Memory B cell (primary cell): ENCODE results near the gene CARS2.
"Not testable (repeated sequence)": the region's sequence is repeated elsewhere in the genome, so short reads cannot be mapped to it uniquely, and the experiment has no call there.

ENCODE experiments used
- ATAC-seq: fragments of 150-1000 bp; cut with Tn5 transposase; 2 replicates; pipeline ENCODE4 v1.10.0; 2021; ENCODE audit warnings: low read depth, mild to moderate bottlenecking, moderate library complexity
- DNase-seq, 2 donors: peaks; one replicate each; pipeline ENCODE4 v3.0.0; 2022; ENCODE audit warnings: low spot score in 2 of 2
- H3K27ac Mint-ChIP-seq: one replicate; pipeline ENCODE4 v1.8.0; 2022; ENCODE audit warnings: mild to moderate bottlenecking, moderate library complexity, mixed read lengths
- H3K27me3 Mint-ChIP-seq: one replicate; pipeline ENCODE4 v1.8.0; 2022; ENCODE audit warnings: mixed read lengths
- H3K36me3 Mint-ChIP-seq: one replicate; pipeline ENCODE4 v1.8.0; 2022; ENCODE audit warnings: mild to moderate bottlenecking, mixed read lengths
- H3K4me1 Mint-ChIP-seq: one replicate; pipeline ENCODE4 v1.8.0; 2022; ENCODE audit warnings: mixed read lengths
- H3K4me3 Mint-ChIP-seq: one replicate; pipeline ENCODE4 v1.8.0; 2022; ENCODE audit warnings: mild to moderate bottlenecking, moderate library complexity, mixed read lengths
- H3K9me3 Mint-ChIP-seq: one replicate; pipeline ENCODE4 v1.8.0; 2022; ENCODE audit warnings: mixed read lengths

CARS2 gene

GRCh38 chr13:110705826-110706569 lies at the start of gene CARS2:
Gene CARS2 (minus strand): TSS chr13:110706116. CDS start chr13:110706093, 23 bp downstream.
- Mint-ChIP-seq H3K4me1 (peaks cover 26% of the 10 kb centered on the region), H3K27ac (peak within 1 kb of the TSS; percentile 83)

DNA sequence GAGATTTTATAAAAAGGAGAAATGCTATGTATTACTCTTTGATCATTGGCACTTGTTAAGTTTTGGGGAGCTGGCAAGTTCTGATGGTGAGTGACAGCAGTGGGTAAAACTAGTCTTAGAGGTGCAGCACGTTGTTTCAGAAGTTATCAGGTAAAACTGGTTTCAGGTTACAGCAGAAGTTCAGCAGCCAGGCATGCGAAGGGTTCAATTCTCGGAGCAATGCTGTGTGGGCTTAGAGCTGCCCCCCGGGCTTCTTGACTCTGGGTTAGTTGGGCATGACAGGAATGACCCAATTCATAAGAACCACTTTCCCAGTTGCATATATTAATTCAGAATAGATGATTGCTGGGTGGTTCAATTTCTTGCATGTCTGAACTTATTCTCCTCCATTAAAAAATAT lies 42.4 kb upstream of the CARS2 start:
- H3K36me3 Mint-ChIP-seq: peaks cover 16% of the 10 kb centered on the region
- ATAC-seq (no peak), DNase-seq (no peak)
- no peak overlapping the region for H3K4me3 Mint-ChIP-seq
- H3K4me1 Mint-ChIP-seq: no peaks in the 10 kb centered on the region
- peaks cover 8% of the 10 kb centered on the region for H3K9me3 Mint-ChIP-seq
- no peak overlapping the region for H3K27ac Mint-ChIP-seq
- no peaks in the 10 kb centered on the region for H3K27me3 Mint-ChIP-seq

More at GRCh38 chr13:110705826-110706569, at the start of gene CARS2:
- peaks cover 10% of the 10 kb centered on the region for H3K36me3 Mint-ChIP-seq
- H3K4me3 Mint-ChIP-seq: peak within 1 kb of the TSS; percentile 91
- no peaks in the 10 kb centered on the region for H3K9me3 Mint-ChIP-seq
- ATAC-seq (peak; percentile 88), DNase-seq (peak; percentile 77 to 78)
- H3K27me3 Mint-ChIP-seq: no peaks in the 10 kb centered on the region

DNA sequence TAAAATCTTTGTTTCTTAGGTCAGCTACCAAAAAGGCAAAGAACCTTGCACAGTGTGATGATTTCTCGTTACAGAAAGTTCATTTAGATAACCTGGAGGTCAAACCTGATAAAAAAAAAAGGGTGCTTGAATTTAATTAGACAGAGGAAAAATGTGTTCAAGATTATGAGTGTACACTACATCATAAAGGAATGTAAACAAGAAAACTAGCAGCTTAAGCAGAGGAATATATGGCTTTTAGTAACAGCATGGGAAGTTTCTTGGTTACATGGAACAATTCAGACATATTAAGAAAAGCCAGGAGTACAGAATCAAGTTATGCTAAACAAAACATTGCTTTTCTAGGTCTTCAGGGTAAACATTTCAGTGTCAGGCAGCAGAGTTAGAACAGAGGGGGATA lies 40.5 kb upstream of the CARS2 start:
- Mint-ChIP-seq H3K27me3 (no peaks in the 10 kb centered on the region), H3K9me3 (peaks cover 10% of the 10 kb centered on the region), H3K4me3 (no peak overlapping the region), H3K4me1 (no peaks in the 10 kb centered on the region), H3K27ac (no peak overlapping the region), H3K36me3 (peaks cover 15% of the 10 kb centered on the region)
- ATAC-seq (no peak), DNase-seq (no peak)

DNA sequence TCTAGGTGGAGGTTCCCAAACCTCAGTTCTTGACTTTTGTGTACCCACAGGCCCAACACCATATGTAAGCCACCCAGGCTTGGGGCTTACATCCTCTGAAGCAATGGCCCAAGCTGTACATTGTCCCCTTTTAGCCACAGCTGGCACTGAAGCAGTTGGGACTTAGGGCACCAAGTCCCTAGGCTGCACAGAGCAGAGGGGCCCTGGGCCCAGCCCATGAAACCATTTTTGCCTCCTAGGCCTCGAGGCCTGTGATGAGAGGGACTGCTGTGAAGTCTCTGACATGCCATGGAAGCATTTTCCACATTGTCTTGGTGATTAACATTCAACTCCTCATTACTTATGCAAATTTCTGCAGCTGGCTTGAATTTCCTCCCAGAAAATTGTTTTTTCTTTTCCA lies 37.8 kb upstream of the CARS2 start:
- H3K9me3 Mint-ChIP-seq: peaks cover 10% of the 10 kb centered on the region
- DNase-seq (no peak), ATAC-seq (no peak)
- H3K27me3 Mint-ChIP-seq: no peaks in the 10 kb centered on the region
- peaks cover 13% of the 10 kb centered on the region for H3K36me3 Mint-ChIP-seq
- H3K4me1 Mint-ChIP-seq: no peaks in the 10 kb centered on the region
- no peak overlapping the region for H3K4me3 Mint-ChIP-seq
- H3K27ac Mint-ChIP-seq: no peak overlapping the region

DNA sequence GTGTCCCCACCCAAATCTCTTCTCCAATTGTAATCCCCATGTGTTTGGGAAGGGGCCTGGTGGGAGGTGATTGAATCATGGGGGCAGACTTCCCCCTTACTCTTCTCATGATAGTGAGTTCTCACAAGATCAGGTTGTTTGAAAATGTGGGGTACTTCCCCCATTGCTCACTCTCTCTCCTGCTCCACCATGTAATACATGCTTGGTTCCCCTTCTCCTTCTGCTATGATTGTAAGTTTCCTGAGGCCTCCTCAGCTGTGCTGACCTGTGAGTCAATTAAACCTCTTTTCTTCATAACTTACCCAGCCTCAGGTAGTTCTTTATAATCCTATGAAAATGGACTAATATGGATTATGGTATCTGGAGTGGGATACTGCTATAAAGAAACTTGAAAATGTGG lies 31.6 kb upstream of the CARS2 start:
- Mint-ChIP-seq H3K9me3 (peaks cover 2% of the 10 kb centered on the region), H3K27ac (no peak overlapping the region), H3K4me1 (no peaks in the 10 kb centered on the region), H3K4me3 (no peak overlapping the region), H3K27me3 (no peaks in the 10 kb centered on the region), H3K36me3 (peaks cover 10% of the 10 kb centered on the region)
- no peak for DNase-seq
- ATAC-seq: no peak

- peaks cover 2% of the 10 kb centered on the region for H3K4me1 Mint-ChIP-seq
- peaks cover under 1% of the 10 kb centered on the region for H3K9me3 Mint-ChIP-seq
- DNase-seq: no peak
- no peaks in the 10 kb centered on the region for H3K27me3 Mint-ChIP-seq
- H3K4me3 Mint-ChIP-seq: no peak overlapping the region
- no peak overlapping the region for H3K27ac Mint-ChIP-seq
- no peak for ATAC-seq
- H3K36me3 Mint-ChIP-seq: peaks cover 8% of the 10 kb centered on the region
Observed at GRCh38 chr13:110734561-110734960, 28.6 kb upstream of the CARS2 start.

DNA sequence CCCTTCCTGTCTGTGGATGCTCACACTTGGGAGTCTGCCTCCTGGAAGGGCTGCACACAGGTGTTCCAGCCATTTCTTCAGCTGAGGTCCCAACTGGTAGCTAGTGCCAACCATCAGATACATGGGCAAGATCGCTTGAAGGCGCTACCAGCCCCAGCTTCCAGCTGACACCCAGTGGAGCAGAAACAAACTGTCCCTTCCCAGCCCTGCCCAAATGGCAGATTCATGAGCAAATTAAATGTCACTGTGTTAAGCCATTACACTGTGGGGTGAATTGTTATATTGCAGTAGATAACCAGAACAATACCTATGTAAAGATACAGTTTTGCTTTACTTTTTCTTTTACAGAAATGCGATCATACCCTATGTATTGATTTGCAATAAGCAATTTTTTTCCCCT lies 25.2 kb upstream of the CARS2 start:
- no peak overlapping the region for H3K4me3 Mint-ChIP-seq
- no peaks in the 10 kb centered on the region for H3K27me3 Mint-ChIP-seq
- no peaks in the 10 kb centered on the region for H3K36me3 Mint-ChIP-seq
- peaks cover 14% of the 10 kb centered on the region for H3K4me1 Mint-ChIP-seq
- H3K27ac Mint-ChIP-seq: no peak overlapping the region
- ATAC-seq: no peak
- no peaks in the 10 kb centered on the region for H3K9me3 Mint-ChIP-seq
- no peak for DNase-seq

- Mint-ChIP-seq H3K4me3 (peak overlapping the region; percentile 50), H3K9me3 (no peaks in the 10 kb centered on the region)
- DNase-seq: no peak
Observed at GRCh38 chr13:110726726-110727125, 20.8 kb upstream of the CARS2 start.

DNA sequence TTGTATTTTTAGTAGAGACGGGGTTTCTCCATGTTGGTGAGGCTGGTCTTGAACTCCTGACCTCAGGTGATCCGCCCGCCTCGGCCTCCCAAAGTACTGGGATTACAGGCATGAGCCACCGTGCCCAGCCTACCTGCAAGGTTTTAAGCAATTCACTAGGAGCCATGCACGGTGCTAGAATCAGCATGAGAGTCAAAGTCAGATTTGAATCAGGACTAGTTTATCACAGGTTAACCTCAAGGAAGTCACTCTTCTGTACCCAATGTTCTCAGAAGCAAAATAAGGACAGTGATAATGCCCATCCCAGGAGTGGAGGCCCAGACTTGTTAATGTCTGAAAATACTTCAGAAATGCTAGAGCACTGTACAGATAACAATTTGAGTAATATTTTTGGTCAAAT lies 20.2 kb upstream of the CARS2 start:
- not testable (repeated sequence) for H3K27me3 Mint-ChIP-seq, DNase-seq, ATAC-seq, H3K9me3 Mint-ChIP-seq, H3K4me3 Mint-ChIP-seq, H3K36me3 Mint-ChIP-seq
- peaks cover 23% of the 10 kb centered on the region for H3K4me1 Mint-ChIP-seq
- peak overlapping the region; percentile 24 for H3K27ac Mint-ChIP-seq

More at GRCh38 chr13:110726726-110727125, 20.8 kb upstream of the CARS2 start:
- Mint-ChIP-seq H3K27ac (peak overlapping the region; percentile 90), H3K27me3 (no peaks in the 10 kb centered on the region), H3K36me3 (peaks cover under 1% of the 10 kb centered on the region), H3K4me1 (peaks cover 21% of the 10 kb centered on the region)
- peak; percentile 79 for ATAC-seq

DNA sequence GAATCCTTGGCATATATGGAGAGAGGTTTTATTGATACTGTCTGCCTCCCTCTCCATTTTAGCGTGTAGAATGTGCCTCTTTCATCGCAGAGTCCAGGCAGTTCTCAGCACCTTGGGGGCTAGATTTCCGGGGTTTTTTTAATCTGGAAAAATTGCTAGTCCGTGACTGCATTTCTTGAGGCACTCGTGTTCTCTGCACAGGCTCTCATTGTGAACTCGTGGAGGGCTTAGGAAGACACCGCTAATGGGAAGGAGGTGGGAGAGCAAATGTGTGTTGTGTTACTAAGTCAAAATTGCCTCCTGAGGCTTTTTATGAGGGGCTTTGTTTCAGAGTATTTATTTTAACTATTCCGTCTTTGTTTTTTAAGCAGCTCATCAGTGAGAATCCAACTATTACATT lies 17.7 kb upstream of the CARS2 start:
- Mint-ChIP-seq H3K4me3 (no peak overlapping the region), H3K36me3 (peaks cover 8% of the 10 kb centered on the region), H3K4me1 (peaks cover 22% of the 10 kb centered on the region), H3K27me3 (no peaks in the 10 kb centered on the region), H3K27ac (peak overlapping the region; percentile 50), H3K9me3 (no peaks in the 10 kb centered on the region)
- ATAC-seq (no peak), DNase-seq (no peak)

DNA sequence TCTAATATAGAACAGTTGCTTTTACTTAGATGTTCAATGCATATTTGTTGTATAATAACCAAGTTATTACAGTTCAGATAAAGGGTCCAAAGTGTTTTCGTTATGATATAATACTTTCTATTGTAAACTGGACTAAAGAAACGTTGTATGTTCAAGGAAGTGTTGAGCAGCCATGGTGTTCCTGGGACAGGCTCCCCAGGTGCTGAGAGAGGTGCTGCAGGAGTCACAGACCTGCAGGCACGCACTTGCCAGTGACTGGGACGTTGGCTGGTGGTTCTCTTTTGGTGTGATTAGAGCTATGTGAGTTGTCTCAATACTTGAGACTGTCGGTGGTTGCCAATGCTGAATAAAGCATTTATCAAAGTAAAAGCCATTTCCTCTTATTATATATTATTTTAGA lies 17.1 kb upstream of the CARS2 start:
- DNase-seq: no peak
- ATAC-seq: no peak
- Mint-ChIP-seq H3K4me3 (no peak overlapping the region), H3K27me3 (no peaks in the 10 kb centered on the region), H3K4me1 (peaks cover 24% of the 10 kb centered on the region), H3K36me3 (peaks cover 8% of the 10 kb centered on the region), H3K27ac (peak overlapping the region; percentile 50), H3K9me3 (no peaks in the 10 kb centered on the region)

- Mint-ChIP-seq H3K27ac (no peak overlapping the region), H3K27me3 (no peaks in the 10 kb centered on the region), H3K4me3 (no peak overlapping the region), H3K4me1 (peaks cover 25% of the 10 kb centered on the region), H3K9me3 (no peaks in the 10 kb centered on the region), H3K36me3 (peaks cover 8% of the 10 kb centered on the region)
- ATAC-seq (no peak), DNase-seq (no peak)
Observed at GRCh38 chr13:110719036-110719710, 13.3 kb upstream of the CARS2 start.

DNA sequence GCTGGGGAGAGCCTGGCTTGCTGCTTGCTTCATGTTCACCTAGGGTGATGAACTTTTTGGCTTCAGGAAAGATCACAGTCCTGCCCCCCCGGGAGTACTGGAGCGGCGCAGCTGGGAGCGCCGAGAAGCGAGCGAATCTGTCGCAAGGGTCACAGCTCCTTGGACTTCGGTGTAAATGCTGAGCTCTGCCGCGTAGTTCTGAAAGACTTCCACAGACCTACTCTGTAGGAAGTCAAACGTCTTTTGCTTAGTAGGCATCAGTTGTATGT lies 10.3 kb upstream of the CARS2 start:
- Mint-ChIP-seq H3K36me3 (peaks cover 5% of the 10 kb centered on the region), H3K4me1 (peaks cover 25% of the 10 kb centered on the region), H3K9me3 (no peaks in the 10 kb centered on the region), H3K4me3 (peak overlapping the region; percentile 97), H3K27me3 (no peaks in the 10 kb centered on the region), H3K27ac (peak overlapping the region; percentile 95)
- ATAC-seq: no peak
- no peak for DNase-seq

GRCh38 chr13:110715395-110716246 lies 9.7 kb upstream of the CARS2 start:
- Mint-ChIP-seq H3K4me3 (peak overlapping the region; percentile 97), H3K27ac (peak overlapping the region; percentile 95), H3K9me3 (no peaks in the 10 kb centered on the region), H3K4me1 (peaks cover 25% of the 10 kb centered on the region), H3K36me3 (peaks cover 5% of the 10 kb centered on the region), H3K27me3 (no peaks in the 10 kb centered on the region)
- ATAC-seq: peak; percentile 59
- DNase-seq: peak; percentile 86 to 93
